ENCODE data around the gene OR2AK2. TPM values are rescaled to one million over a fixed set of nuclear protein-coding genes. Genes with fewer than 3 reads are reported as not detected.

Gene OR2AK2
- total and polyA plus RNA-seq, 2 experiments from 2014 or later: 0.35 TPM; not detected in 1

DNA sequence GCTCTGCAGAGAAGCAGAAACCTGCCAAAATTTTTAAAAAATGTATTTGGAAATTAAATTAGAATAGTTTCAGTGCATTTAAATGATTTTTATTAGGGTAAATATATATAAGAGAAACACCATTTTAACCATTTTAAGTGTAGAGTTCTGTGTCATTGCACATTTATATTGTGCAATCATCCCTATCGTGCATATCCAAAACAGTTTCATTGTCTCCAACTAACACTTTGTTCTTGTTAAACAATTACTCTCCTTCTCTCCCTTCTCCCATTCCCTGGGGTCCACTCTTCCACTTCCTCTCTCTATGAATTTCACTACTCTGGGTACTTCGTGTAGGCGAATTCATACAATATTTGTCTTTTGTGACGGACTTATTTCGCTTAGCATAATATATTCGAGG, 22.4 kb upstream of the OR2AK2 start:
- Histone ChIP-seq H3F3A (replicated peaks; ENCODE audit: low read depth) (no peaks in the 10 kb centered on the region), H4K20me1 (replicated peaks; ENCODE audit: insufficient read depth) (no peaks in the 10 kb centered on the region), H3K36me3 (ENCODE audit: insufficient read depth) (no peaks in the 10 kb centered on the region; the same call in 1 of the 2 replicates), H3K4me3 (no peak overlapping the region), H3K9me2 (ENCODE audit: insufficient read depth) (no peaks in the 10 kb centered on the region), H3K27me3 (ENCODE audit: insufficient read depth) (no peaks in the 10 kb centered on the region), H3K4me1 (ENCODE audit: insufficient read depth) (no peaks in the 10 kb centered on the region), H3K79me2 (replicated peaks; ENCODE audit: insufficient read depth) (no peaks in the 10 kb centered on the region), H3K27ac (ENCODE audit: low read depth) (no peak overlapping the region), H2AFZ (no peak overlapping the region), H3K4me2 (no peak overlapping the region)
- Mint-ChIP-seq H3K4me3 (no peak overlapping the region), H3K9me3 (peaks cover 73% of the 10 kb centered on the region), H3K36me3 (ENCODE audit: low read depth) (peaks cover 19% of the 10 kb centered on the region; the same call in 2 of the 3 replicates), H3K4me1 (no peaks in the 10 kb centered on the region), H3K27me3 (ENCODE audit: insufficient read depth, low read depth, poor library complexity) (peaks cover 2% of the 10 kb centered on the region), H3K27ac (no peak overlapping the region)
- no peak for TF ChIP-seq EZH2phosphoT487 (IDR thresholded peaks at IDR 0.05; ENCODE audit: unreplicated experiment)
- no peak for TF ChIP-seq ZNF331 (CRISPR knock-in tag; IDR thresholded peaks at IDR 0.05; ENCODE audit: low read depth)
- no peak for TF ChIP-seq EZH2 (IDR thresholded peaks at IDR 0.05; ENCODE audit: low read depth, unreplicated experiment)
- no peak for TF ChIP-seq POLR2AphosphoS5 (IDR thresholded peaks at IDR 0.05; ENCODE audit: low read depth)
- TF ChIP-seq, protein P1, sequence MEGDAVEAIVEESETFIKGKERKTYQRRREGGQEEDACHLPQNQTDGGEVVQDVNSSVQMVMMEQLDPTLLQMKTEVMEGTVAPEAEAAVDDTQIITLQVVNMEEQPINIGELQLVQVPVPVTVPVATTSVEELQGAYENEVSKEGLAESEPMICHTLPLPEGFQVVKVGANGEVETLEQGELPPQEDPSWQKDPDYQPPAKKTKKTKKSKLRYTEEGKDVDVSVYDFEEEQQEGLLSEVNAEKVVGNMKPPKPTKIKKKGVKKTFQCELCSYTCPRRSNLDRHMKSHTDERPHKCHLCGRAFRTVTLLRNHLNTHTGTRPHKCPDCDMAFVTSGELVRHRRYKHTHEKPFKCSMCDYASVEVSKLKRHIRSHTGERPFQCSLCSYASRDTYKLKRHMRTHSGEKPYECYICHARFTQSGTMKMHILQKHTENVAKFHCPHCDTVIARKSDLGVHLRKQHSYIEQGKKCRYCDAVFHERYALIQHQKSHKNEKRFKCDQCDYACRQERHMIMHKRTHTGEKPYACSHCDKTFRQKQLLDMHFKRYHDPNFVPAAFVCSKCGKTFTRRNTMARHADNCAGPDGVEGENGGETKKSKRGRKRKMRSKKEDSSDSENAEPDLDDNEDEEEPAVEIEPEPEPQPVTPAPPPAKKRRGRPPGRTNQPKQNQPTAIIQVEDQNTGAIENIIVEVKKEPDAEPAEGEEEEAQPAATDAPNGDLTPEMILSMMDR (conservative IDR thresholded peaks at IDR 0.05; ENCODE audit: low read depth in 2 of 2): no peak
- no peak for TF ChIP-seq NANOG (IDR thresholded peaks at IDR 0.05; ENCODE audit: borderline replicate concordance)
- no peak for TF ChIP-seq ZNF114 (CRISPR knock-in tag; IDR thresholded peaks at IDR 0.05)
- TF ChIP-seq, protein P2, sequence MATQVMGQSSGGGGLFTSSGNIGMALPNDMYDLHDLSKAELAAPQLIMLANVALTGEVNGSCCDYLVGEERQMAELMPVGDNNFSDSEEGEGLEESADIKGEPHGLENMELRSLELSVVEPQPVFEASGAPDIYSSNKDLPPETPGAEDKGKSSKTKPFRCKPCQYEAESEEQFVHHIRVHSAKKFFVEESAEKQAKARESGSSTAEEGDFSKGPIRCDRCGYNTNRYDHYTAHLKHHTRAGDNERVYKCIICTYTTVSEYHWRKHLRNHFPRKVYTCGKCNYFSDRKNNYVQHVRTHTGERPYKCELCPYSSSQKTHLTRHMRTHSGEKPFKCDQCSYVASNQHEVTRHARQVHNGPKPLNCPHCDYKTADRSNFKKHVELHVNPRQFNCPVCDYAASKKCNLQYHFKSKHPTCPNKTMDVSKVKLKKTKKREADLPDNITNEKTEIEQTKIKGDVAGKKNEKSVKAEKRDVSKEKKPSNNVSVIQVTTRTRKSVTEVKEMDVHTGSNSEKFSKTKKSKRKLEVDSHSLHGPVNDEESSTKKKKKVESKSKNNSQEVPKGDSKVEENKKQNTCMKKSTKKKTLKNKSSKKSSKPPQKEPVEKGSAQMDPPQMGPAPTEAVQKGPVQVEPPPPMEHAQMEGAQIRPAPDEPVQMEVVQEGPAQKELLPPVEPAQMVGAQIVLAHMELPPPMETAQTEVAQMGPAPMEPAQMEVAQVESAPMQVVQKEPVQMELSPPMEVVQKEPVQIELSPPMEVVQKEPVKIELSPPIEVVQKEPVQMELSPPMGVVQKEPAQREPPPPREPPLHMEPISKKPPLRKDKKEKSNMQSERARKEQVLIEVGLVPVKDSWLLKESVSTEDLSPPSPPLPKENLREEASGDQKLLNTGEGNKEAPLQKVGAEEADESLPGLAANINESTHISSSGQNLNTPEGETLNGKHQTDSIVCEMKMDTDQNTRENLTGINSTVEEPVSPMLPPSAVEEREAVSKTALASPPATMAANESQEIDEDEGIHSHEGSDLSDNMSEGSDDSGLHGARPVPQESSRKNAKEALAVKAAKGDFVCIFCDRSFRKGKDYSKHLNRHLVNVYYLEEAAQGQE (IDR thresholded peaks at IDR 0.05; ENCODE audit: unreplicated experiment): no peak
- TF ChIP-seq JUNB (IDR thresholded peaks at IDR 0.05; ENCODE audit: unreplicated experiment): no peak
- TF ChIP-seq, protein P3, sequence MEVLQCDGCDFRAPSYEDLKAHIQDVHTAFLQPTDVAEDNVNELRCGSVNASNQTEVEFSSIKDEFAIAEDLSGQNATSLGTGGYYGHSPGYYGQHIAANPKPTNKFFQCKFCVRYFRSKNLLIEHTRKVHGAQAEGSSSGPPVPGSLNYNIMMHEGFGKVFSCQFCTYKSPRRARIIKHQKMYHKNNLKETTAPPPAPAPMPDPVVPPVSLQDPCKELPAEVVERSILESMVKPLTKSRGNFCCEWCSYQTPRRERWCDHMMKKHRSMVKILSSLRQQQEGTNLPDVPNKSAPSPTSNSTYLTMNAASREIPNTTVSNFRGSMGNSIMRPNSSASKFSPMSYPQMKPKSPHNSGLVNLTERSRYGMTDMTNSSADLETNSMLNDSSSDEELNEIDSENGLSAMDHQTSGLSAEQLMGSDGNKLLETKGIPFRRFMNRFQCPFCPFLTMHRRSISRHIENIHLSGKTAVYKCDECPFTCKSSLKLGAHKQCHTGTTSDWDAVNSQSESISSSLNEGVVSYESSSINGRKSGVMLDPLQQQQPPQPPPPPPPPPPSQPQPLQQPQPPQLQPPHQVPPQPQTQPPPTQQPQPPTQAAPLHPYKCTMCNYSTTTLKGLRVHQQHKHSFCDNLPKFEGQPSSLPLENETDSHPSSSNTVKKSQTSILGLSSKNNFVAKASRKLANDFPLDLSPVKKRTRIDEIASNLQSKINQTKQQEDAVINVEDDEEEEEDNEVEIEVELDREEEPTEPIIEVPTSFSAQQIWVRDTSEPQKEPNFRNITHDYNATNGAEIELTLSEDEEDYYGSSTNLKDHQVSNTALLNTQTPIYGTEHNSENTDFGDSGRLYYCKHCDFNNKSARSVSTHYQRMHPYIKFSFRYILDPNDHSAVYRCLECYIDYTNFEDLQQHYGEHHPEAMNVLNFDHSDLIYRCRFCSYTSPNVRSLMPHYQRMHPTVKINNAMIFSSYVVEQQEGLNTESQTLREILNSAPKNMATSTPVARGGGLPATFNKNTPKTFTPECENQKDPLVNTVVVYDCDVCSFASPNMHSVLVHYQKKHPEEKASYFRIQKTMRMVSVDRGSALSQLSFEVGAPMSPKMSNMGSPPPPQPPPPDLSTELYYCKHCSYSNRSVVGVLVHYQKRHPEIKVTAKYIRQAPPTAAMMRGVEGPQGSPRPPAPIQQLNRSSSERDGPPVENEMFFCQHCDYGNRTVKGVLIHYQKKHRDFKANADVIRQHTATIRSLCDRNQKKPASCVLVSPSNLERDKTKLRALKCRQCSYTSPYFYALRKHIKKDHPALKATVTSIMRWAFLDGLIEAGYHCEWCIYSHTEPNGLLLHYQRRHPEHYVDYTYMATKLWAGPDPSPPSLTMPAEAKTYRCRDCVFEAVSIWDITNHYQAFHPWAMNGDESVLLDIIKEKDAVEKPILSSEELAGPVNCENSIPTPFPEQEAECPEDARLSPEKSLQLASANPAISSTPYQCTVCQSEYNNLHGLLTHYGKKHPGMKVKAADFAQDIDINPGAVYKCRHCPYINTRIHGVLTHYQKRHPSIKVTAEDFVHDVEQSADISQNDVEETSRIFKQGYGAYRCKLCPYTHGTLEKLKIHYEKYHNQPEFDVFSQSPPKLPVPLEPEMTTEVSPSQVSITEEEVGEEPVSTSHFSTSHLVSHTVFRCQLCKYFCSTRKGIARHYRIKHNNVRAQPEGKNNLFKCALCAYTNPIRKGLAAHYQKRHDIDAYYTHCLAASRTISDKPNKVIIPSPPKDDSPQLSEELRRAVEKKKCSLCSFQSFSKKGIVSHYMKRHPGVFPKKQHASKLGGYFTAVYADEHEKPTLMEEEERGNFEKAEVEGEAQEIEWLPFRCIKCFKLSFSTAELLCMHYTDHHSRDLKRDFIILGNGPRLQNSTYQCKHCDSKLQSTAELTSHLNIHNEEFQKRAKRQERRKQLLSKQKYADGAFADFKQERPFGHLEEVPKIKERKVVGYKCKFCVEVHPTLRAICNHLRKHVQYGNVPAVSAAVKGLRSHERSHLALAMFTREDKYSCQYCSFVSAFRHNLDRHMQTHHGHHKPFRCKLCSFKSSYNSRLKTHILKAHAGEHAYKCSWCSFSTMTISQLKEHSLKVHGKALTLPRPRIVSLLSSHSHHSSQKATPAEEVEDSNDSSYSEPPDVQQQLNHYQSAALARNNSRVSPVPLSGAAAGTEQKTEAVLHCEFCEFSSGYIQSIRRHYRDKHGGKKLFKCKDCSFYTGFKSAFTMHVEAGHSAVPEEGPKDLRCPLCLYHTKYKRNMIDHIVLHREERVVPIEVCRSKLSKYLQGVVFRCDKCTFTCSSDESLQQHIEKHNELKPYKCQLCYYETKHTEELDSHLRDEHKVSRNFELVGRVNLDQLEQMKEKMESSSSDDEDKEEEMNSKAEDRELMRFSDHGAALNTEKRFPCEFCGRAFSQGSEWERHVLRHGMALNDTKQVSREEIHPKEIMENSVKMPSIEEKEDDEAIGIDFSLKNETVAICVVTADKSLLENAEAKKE (CRISPR knock-in tag; IDR thresholded peaks at IDR 0.05): no peak
- no peak for TF ChIP-seq CREB1 (CRISPR knock-in tag; IDR thresholded peaks at IDR 0.05; ENCODE audit: low read depth)
- TF ChIP-seq STAT1 (IDR thresholded peaks at IDR 0.05; ENCODE audit: unreplicated experiment): no peak
- TF ChIP-seq, protein P4, sequence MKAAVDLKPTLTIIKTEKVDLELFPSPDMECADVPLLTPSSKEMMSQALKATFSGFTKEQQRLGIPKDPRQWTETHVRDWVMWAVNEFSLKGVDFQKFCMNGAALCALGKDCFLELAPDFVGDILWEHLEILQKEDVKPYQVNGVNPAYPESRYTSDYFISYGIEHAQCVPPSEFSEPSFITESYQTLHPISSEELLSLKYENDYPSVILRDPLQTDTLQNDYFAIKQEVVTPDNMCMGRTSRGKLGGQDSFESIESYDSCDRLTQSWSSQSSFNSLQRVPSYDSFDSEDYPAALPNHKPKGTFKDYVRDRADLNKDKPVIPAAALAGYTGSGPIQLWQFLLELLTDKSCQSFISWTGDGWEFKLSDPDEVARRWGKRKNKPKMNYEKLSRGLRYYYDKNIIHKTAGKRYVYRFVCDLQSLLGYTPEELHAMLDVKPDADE (IDR thresholded peaks at IDR 0.05): no peak
- DNase-seq (ENCODE audit: low spot score) (no peak), ATAC-seq (no peak)
